HG02970 (cell line): ENCODE measurements around the gene ARL10.

Experiments
- ATAC-seq: cut with Tn5 transposase; IDR thresholded peaks from one replicate; pipeline ENCODE4 v1.9.1; 2021; ENCODE audit warnings: mild to moderate bottlenecking, moderate library complexity, moderate number of reproducible peaks; ENCODE audit not compliant: unreplicated experiment, low FRiP score

The ARL10 gene, protein sequence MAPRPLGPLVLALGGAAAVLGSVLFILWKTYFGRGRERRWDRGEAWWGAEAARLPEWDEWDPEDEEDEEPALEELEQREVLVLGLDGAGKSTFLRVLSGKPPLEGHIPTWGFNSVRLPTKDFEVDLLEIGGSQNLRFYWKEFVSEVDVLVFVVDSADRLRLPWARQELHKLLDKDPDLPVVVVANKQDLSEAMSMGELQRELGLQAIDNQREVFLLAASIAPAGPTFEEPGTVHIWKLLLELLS

GRCh38 chr5:176365351-176366231 is at the start of gene ARL10:
Gene ARL10 (plus strand): TSS chr5:176365487. CDS start chr5:176365564, 77 bp downstream.
- no peak for ATAC-seq

- no peak for ATAC-seq
These were observed 47.5 kb upstream of the ARL10 start for GRCh38 chr5:176317534-176318374.

GRCh38 chr5:176319827-176320554 is 45.3 kb upstream of the ARL10 start:
- no peak for ATAC-seq

- ATAC-seq: no peak
These were observed 44.7 kb upstream of the ARL10 start for GRCh38 chr5:176320577-176320976.

GRCh38 chr5:176334031-176334770 is 31.1 kb upstream of the ARL10 start:
- ATAC-seq: no peak

DNA sequence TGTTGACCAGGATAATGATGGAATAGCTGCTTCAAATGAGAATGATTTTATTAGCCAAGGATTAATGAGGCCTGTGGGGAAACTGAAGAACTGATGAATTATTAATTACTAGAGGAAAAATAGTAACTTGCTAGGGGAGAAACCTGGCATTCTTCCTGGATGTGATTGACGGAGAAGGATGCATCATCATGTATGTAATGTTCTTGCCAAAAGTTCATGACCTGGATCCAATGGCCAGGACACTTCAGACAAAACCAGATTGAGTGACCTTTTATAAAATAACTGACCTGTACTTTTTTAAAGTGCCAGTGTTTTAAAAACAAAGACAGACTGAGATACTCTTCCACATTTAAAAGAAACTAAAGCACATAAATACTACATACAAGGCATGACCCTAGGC is 27.4 kb upstream of the ARL10 start:
- no peak for ATAC-seq

DNA sequence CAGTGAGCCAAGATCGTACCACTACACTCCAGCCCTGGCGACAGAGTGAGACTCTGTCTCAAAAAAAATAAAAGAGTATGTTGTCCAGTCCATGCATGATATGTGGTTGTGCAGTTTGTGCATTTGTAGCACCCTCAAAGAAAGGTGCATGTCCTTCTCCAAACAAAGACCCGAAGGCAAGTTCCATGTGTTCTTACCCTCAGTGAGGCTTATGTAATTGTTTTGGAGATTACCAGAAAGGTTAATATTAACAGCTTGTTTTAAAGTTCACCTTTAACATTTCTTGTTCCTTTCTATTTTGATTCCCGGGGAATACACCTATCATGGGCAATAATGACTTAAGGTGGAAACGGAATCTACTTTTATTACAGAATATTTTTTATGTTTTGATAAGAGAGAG is 26.0 kb upstream of the ARL10 start:
- no peak for ATAC-seq

- no peak for ATAC-seq
These were observed 23.7 kb upstream of the ARL10 start for GRCh38 chr5:176341325-176342157.

DNA sequence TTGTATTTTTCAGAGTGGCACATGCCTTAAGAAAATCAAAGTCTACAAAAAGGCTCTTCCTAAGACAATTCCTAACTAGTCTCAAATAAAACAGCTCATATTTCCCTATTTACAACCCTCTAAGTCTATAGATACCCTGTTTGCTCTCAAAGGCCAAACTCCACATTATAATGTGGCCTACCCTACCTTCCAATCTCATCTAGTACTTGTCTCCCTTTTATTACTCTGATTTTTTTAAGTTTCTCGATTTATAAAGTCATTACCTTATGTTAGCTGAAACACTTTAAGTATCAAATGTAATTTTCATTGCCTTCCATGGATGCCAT is 23.2 kb upstream of the ARL10 start:
- no peak for ATAC-seq

DNA sequence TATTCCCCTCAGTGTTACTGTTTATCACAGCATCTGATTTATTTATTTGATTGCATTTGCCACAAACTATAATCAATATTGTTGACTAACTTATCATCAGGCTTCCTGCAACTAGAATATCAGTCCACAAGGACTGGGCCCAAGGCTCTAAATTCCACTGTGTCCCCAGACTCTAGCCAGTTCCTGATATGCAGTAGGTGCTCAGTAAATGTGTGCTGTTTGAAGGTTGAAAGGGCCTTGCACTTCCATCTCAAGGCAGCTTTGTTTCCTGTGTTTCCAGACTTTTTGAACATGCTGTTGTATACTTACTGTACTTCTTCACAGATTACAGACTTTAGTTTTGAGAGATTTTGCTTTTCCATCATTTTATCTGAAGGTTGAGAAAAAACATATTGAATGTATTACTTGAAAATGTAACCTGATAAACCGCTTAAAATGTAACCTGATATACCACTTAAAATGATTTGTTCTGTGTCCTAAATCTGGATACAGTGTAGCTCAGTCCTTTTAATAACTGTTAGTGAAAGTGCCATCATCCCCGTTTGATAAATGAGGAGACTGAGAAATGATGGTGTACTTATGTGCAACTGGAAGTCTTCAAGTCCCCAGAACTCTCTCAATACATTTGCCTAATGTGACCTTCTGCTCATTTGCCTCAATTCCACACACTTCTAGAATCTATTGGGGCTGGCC is 22.4 kb upstream of the ARL10 start:
- ATAC-seq: no peak

- ATAC-seq: no peak
These were observed 14.9 kb upstream of the ARL10 start for GRCh38 chr5:176350416-176350815.

DNA sequence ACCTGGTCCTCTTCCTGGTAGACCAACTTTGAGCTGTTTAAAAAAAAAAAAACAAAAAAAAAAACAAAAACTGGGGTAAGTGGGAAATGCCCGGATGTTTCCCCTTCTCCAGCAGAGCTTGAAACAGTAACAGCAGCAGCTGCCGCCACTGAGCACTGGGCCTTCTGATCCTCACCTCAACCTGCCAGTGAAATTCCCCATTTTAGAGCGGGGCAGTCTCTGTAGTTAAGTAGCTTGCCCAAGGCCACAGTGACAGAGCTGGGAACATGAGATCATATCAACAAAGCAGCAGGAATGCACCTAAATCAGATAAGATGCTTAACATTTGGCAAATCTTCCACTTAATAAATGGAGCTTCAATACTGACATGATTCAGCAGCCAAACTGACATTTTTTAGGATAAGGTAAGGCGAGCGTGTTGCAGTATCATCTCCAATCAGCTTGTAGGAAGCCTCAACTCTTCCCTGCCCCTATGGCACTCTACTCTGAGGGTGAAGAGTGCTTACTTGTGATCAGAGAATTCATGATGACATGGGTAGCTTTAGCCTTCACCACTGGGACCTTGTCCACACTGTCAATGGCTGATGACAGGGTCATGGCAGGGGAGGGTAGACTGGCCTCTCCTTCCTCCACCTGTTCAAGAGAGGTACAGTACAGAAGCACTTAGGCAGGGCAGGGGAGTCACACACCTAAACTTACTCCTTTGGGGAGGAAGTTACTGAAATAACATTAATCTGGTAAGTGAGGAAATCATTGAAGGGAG is 13.0 kb upstream of the ARL10 start:
- no peak for ATAC-seq

- no peak for ATAC-seq
These were observed 11.8 kb upstream of the ARL10 start for GRCh38 chr5:176353533-176353932.

- no peak for ATAC-seq
These were observed 9.7 kb upstream of the ARL10 start for GRCh38 chr5:176355400-176356178.

DNA sequence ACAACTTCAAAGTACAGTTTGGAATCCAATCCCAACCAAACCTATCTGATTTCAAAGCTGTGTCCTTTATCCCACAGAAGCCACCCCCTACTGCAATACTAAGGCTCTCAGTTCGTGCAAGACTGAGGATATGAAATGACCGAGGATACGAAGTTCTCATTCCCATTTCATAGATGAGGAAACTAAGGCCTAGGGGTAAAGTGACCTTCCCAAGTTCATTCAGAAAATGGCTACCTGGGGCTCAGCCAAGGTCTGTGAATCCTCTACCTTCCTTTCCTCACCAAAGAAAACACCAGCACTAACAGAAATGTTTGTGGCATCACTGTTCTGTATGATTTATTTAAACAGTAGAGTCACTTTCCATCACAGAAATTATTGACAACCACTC is 9.1 kb upstream of the ARL10 start:
- ATAC-seq: no peak

- ATAC-seq: no peak
These were observed 5.6 kb upstream of the ARL10 start for GRCh38 chr5:176359658-176360057.

DNA sequence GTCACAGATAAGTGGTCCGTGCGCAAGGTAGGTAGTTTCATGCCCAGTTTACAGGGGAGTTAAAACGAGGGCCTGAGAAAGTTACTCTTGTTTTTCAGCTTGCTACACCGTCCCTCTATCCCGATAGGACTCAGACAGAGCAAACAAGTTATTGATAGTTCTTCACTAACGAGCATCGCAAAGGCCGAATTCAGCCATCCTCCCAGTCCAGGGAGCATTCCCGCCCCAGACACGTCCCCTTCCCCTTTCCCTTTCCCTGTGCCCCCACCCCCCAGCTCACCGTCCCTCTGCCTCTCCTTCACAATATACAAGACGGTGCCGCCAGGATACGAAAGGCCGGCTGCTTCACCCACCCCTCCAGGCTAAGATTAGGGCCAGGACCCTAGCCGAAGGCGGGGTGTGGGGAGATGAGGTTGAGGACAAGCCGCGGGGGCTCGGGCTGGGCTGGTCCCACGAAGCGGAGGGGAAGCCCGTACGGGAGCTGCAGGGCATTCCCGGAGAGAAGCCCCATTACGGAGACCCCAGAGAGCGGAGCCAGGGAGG is 4.3 kb upstream of the ARL10 start:
- ATAC-seq: no peak
